IMR-90 (cell line): ENCODE measurements around the gene RBM11. TPM values are rescaled to one million over a fixed set of nuclear protein-coding genes. Genes with fewer than 3 reads are reported as not detected.

Experiments used
- ATAC-seq: fragments of 200-7000 bp; cut with Tn5 transposase; 2 replicates; pipeline ENCODE4 v1.9.1; 2020; ENCODE audit warnings: low read depth, mild to moderate bottlenecking, moderate library complexity
- BruUV-seq: library from RNA; stranded (reverse); fragments of 400-500 nt; replicated peaks from 2 replicates; lab custom pipeline; 2021; lab: Mats Ljungman, UMichigan
- CTCF ChIA-PET: fragments of 300-600 bp; formaldehyde crosslinking; extraction: SDS; loops from one replicate; lab custom pipeline; 2021; ENCODE audit warnings: antibody characterized with exemption; lab: Yijun Ruan, JAX
- POLR2A ChIA-PET: fragments of 300-600 bp; sonication (Branson Sonifier 250); formaldehyde crosslinking; loops from one replicate; lab custom pipeline; 2022; ENCODE audit warnings: antibody characterized with exemption; ENCODE audit not compliant: unreplicated experiment; lab: Charles Lee
- DNase-seq: peaks from one replicate; pipeline ENCODE4 v3.0.0; 2013
- H2AFZ ChIP-seq: replicated peaks from 2 replicates; pipeline ENCODE3; 2013; ENCODE audit warnings: low read length, mild to moderate bottlenecking; ENCODE audit not compliant: poor library complexity
- H2AK5ac ChIP-seq: 2 replicates; pipeline ENCODE4 v1.6.1; 2013; ENCODE audit warnings: low read depth, low read length, inconsistent platforms
- H2AK9ac ChIP-seq: replicated peaks from 2 replicates; pipeline ENCODE3; 2013; ENCODE audit warnings: mild to moderate bottlenecking, low read depth, low read length, moderate library complexity; ENCODE audit not compliant: poor library complexity
- H2BK120ac ChIP-seq: 2 replicates; pipeline ENCODE4 v1.6.1; 2013; ENCODE audit warnings: low read depth, low read length, inconsistent platforms
- H2BK15ac ChIP-seq: 3 replicates; pipeline ENCODE4 v1.6.1; 2013; ENCODE audit warnings: low read depth, low read length, inconsistent platforms
- H2BK20ac ChIP-seq: 2 replicates; pipeline ENCODE4 v1.6.1; 2013; ENCODE audit warnings: low read depth, mild to moderate bottlenecking, inconsistent platforms, low read length, moderate library complexity
- H2BK5ac ChIP-seq: 2 replicates; pipeline ENCODE4 v1.6.1; 2013; ENCODE audit warnings: mild to moderate bottlenecking, low read depth, low read length, inconsistent platforms; ENCODE audit not compliant: poor library complexity, severe bottlenecking
- H3K14ac ChIP-seq: replicated peaks from 2 replicates; pipeline ENCODE4 v1.6.1; 2013; ENCODE audit warnings: low read depth, low read length, inconsistent platforms
- H3K18ac ChIP-seq: 2 replicates; pipeline ENCODE4 v1.6.1; 2013; ENCODE audit warnings: low read depth, low read length, control low read depth
- H3K23ac ChIP-seq: 2 replicates; pipeline ENCODE4 v1.6.1; 2013; ENCODE audit warnings: low read depth, low read length, inconsistent platforms
- H3K27ac ChIP-seq: 2 replicates; pipeline ENCODE4 v1.5.1; 2013; ENCODE audit warnings: mild to moderate bottlenecking, control low read depth, low read length; ENCODE audit not compliant: insufficient read depth
- H3K27me3 ChIP-seq: 2 replicates; pipeline ENCODE4 v1.6.1; 2013; ENCODE audit warnings: low read length; ENCODE audit not compliant: control insufficient read depth, insufficient read depth
- H3K36me3 ChIP-seq: 2 replicates; pipeline ENCODE4 v1.6.1; 2013; ENCODE audit warnings: low read length, mixed read lengths; ENCODE audit not compliant: control insufficient read depth, insufficient read depth
- H3K4ac ChIP-seq: 2 replicates; pipeline ENCODE4 v1.6.1; 2013; ENCODE audit warnings: low read depth, low read length, inconsistent platforms
- H3K4me1 ChIP-seq: 2 replicates; pipeline ENCODE4 v1.6.1; 2013; ENCODE audit warnings: low read length, mixed read lengths; ENCODE audit not compliant: control insufficient read depth, insufficient read depth
- H3K4me2 ChIP-seq: 2 replicates; pipeline ENCODE4 v1.6.1; 2013; ENCODE audit warnings: low read depth, mild to moderate bottlenecking, control low read depth, low read length, moderate library complexity
- H3K4me3 ChIP-seq: 2 replicates; pipeline ENCODE4 v1.5.1; 2013; ENCODE audit warnings: low read depth, mild to moderate bottlenecking, control low read depth, low read length, moderate library complexity; ENCODE audit not compliant: insufficient read depth
- H3K56ac ChIP-seq: 2 replicates; pipeline ENCODE4 v1.6.1; 2013; ENCODE audit warnings: low read length, inconsistent platforms; ENCODE audit not compliant: insufficient read depth; ENCODE audit errors: extremely low read depth
- H3K79me1 ChIP-seq, 2 experiments: 2 replicates each; pipeline ENCODE4 v1.6.1; 2013; ENCODE audit warnings: low read length in 2 of 2, inconsistent platforms in 1 of 2, low read depth in 1 of 2
- H3K9ac ChIP-seq: 2 replicates; pipeline ENCODE4 v1.6.1; 2013; ENCODE audit warnings: low read depth, low read length, control low read depth
- H3K9me1 ChIP-seq: 2 replicates; pipeline ENCODE4 v1.6.1; 2013; ENCODE audit warnings: low read length, inconsistent platforms; ENCODE audit not compliant: insufficient read depth
- H3K9me3 ChIP-seq: 2 replicates; pipeline ENCODE4 v1.6.1; 2013; ENCODE audit warnings: low read length; ENCODE audit not compliant: control insufficient read depth, insufficient read depth
- H4K20me1 ChIP-seq: 2 replicates; pipeline ENCODE4 v1.6.1; 2013; ENCODE audit warnings: low read length, inconsistent platforms; ENCODE audit not compliant: insufficient read depth
- H4K5ac ChIP-seq: 2 replicates; pipeline ENCODE4 v1.6.1; 2013; ENCODE audit warnings: mild to moderate bottlenecking, low read depth, low read length, control low read depth
- H4K8ac ChIP-seq, 2 experiments: 2 replicates each; pipeline ENCODE4 v1.6.1; 2013; ENCODE audit warnings: low read depth in 2 of 2, low read length in 2 of 2, control low read depth in 1 of 2, inconsistent platforms in 1 of 2
- H4K91ac ChIP-seq: 2 replicates; pipeline ENCODE4 v1.6.1; 2013; ENCODE audit warnings: low read depth, low read length, inconsistent platforms; ENCODE audit not compliant: insufficient read depth
- BHLHE40 ChIP-seq: fragments of 150-350 bp; IDR thresholded peaks from 2 replicates; pipeline ENCODE4 v1.6.1; 2016; ENCODE audit warnings: mild to moderate bottlenecking, low read depth, low read length
- CEBPB ChIP-seq: IDR thresholded peaks from 2 replicates; pipeline ENCODE4 v1.6.1; 2012; ENCODE audit warnings: low read depth, low read length, improper control_type of control experiment
- CHD1 ChIP-seq: IDR thresholded peaks from 2 replicates; pipeline ENCODE4 v1.6.1; 2012; ENCODE audit warnings: low read depth, low read length, improper control_type of control experiment
- CTCF ChIP-seq: conservative IDR thresholded peaks from 2 replicates; pipeline ENCODE4 v1.5.1; 2012; ENCODE audit warnings: mild to moderate bottlenecking, low read depth, low read length, improper control_type of control experiment
- ELK1 ChIP-seq: fragments of 150-350 bp; IDR thresholded peaks from 2 replicates; pipeline ENCODE4 v1.6.1; 2016; ENCODE audit warnings: low read depth, mild to moderate bottlenecking, low read length, moderate library complexity, borderline replicate concordance
- FOS ChIP-seq: fragments of 150-350 bp; IDR thresholded peaks from 2 replicates; pipeline ENCODE4 v1.6.1; 2016; ENCODE audit warnings: low read depth, low read length
- MAFK ChIP-seq: IDR thresholded peaks from 2 replicates; pipeline ENCODE4 v1.6.1; 2012; ENCODE audit warnings: low read depth, low read length, improper control_type of control experiment
- MAZ ChIP-seq: IDR thresholded peaks from 2 replicates; pipeline ENCODE4 v1.6.1; 2012; ENCODE audit warnings: low read depth, mild to moderate bottlenecking, low read length, improper control_type of control experiment, moderate library complexity, borderline replicate concordance
- MXI1 ChIP-seq: IDR thresholded peaks from 2 replicates; pipeline ENCODE4 v1.6.1; 2012; ENCODE audit warnings: low read depth, mild to moderate bottlenecking, low read length, moderate library complexity, borderline replicate concordance
- NFE2L2 ChIP-seq: fragments of 150-350 bp; IDR thresholded peaks from 2 replicates; pipeline ENCODE4 v1.6.1; 2016; ENCODE audit warnings: low read depth, mild to moderate bottlenecking, low read length
- POLR2A ChIP-seq: IDR thresholded peaks from 2 replicates; pipeline ENCODE4 v1.6.1; 2012; ENCODE audit warnings: mild to moderate bottlenecking, low read depth, low read length
- RAD21 ChIP-seq: IDR thresholded peaks from 2 replicates; pipeline ENCODE4 v1.6.1; 2012; ENCODE audit warnings: low read length, improper control_type of control experiment
- RCOR1 ChIP-seq: IDR thresholded peaks from 2 replicates; pipeline ENCODE4 v1.6.1; 2012; ENCODE audit warnings: mild to moderate bottlenecking, low read length, improper control_type of control experiment; ENCODE audit not compliant: insufficient replicate concordance
- RFX5 ChIP-seq: IDR thresholded peaks from 2 replicates; pipeline ENCODE4 v1.8.0; 2012; ENCODE audit warnings: low read depth, mild to moderate bottlenecking, low read length, moderate library complexity
- SMC3 ChIP-seq: fragments of 150-350 bp; IDR thresholded peaks from 2 replicates; pipeline ENCODE4 v1.6.1; 2016; ENCODE audit warnings: low read depth, mild to moderate bottlenecking, antibody characterized with exemption, low read length, moderate library complexity
- USF2 ChIP-seq: fragments of 150-350 bp; IDR thresholded peaks from 2 replicates; pipeline ENCODE4 v1.6.1; 2017; ENCODE audit warnings: mild to moderate bottlenecking, antibody characterized with exemption, low read length, low read depth
- dilution Hi-C: fragments of 300-500 bp; cut with HindIII; formaldehyde crosslinking; loops from one replicate; pipeline ENCODE4 v1.14.3; 2018; ENCODE audit warnings: low sequenced_read_pairs; ENCODE audit not compliant: unreplicated experiment
- in situ Hi-C: fragments of 300-500 bp; cut with MboI; formaldehyde crosslinking; loops from 3 replicates; pipeline ENCODE4 v1.14.3; 2019; ENCODE audit warnings: low sequenced_read_pairs, inconsistent platforms, mixed read lengths
- intact Hi-C: fragments of 100-400 bp; cut with micrococcal nuclease; formaldehyde crosslinking; loops from 2 replicates; pipeline ENCODE4 v1.10.0; 2022
- polyA plus RNA-seq, 3 experiments: library from polyadenylated mRNA; depleted of rRNA; stranded (reverse); fragments of >200 nt; gene quantifications; 2 replicates each; pipeline ENCODE4 v1.2.3, GENCODE V29; 2012; ENCODE audit warnings: low replicate concordance in 1 of 3
- total RNA-seq: library from RNA; depleted of rRNA; stranded (reverse); fragments of >200 nt; gene quantifications from 2 replicates; pipeline ENCODE4 v1.2.3, GENCODE V29; 2012

RBM11 gene
- total and polyA plus RNA-seq, 2 of the 4 experiments (the other 2 are of a cell fraction), result 0.10 to 0.18 TPM

- in situ Hi-C loops, result no loop called here
- dilution Hi-C loops, result no loop called here
- no peak for TF ChIP-seq FOS
- TF ChIP-seq MXI1, result no peak
- TF ChIP-seq SMC3, result no peak
- no peak for TF ChIP-seq USF2
- no peak for TF ChIP-seq CHD1
- no peak for TF ChIP-seq POLR2A
- TF ChIP-seq RAD21, result no peak
- no peak for TF ChIP-seq MAZ
- TF ChIP-seq BHLHE40, result no peak
- TF ChIP-seq RFX5, result no peak
- no peak for TF ChIP-seq RCOR1
- TF ChIP-seq CTCF, result no peak
- TF ChIP-seq ELK1, result no peak
- TF ChIP-seq NFE2L2, result no peak
- TF ChIP-seq CEBPB, result no peak
- no peak for TF ChIP-seq MAFK
These were observed 51.1 kb downstream of the RBM11 start for GRCh38 chr21:14267076-14267475.

More at GRCh38 chr21:14267076-14267475, 51.1 kb downstream of the RBM11 start:
- Histone ChIP-seq H3K9me3 (no peaks in the 10 kb centered on the region), H3K4me2 (no peak overlapping the region), H2BK120ac (no peak overlapping the region), H3K9ac (no peak overlapping the region), H3K9me1 (no peaks in the 10 kb centered on the region), H2BK20ac (no peak overlapping the region), H3K4me1 (no peaks in the 10 kb centered on the region), H3K4me3 (no peak overlapping the region), H3K4ac (no peak overlapping the region), H2AK9ac (no peak overlapping the region), H3K36me3 (no peaks in the 10 kb centered on the region), H4K8ac (no peak overlapping the region), H3K27ac (no peak overlapping the region), H2BK15ac (no peak overlapping the region), H4K91ac (no peak overlapping the region), H4K20me1 (no peaks in the 10 kb centered on the region), H3K18ac (no peak overlapping the region), H3K56ac (no peak overlapping the region), H3K79me1 (no peaks in the 10 kb centered on the region), H3K23ac (no peak overlapping the region), H3K14ac (no peak overlapping the region), H3K27me3 (no peaks in the 10 kb centered on the region), H2AK5ac (no peak overlapping the region), H2BK5ac (no peak overlapping the region), H4K5ac (no peak overlapping the region), H2AFZ (no peak overlapping the region)
- BruUV-seq, result no TSS peak
- ChIA-PET CTCF (no interaction called here), POLR2A (no interaction called here)
- intact Hi-C loops, result no loop called here
- ATAC-seq (no peak), DNase-seq (no peak)
